Muscle layer of duodenum (tissue), 2 donors: ENCODE data around the gene INPP5A.

ENCODE experiments used
- H3K27ac ChIP-seq: one replicate; pipeline ENCODE4 v1.7.0; 2013; ENCODE audit warnings: mild to moderate bottlenecking, low read length
- H3K27me3 ChIP-seq: one replicate; pipeline ENCODE4 v1.7.0; 2013; ENCODE audit warnings: low read depth, mild to moderate bottlenecking, control low read depth, low read length
- H3K36me3 ChIP-seq, 2 donors: one replicate each; pipeline ENCODE4 v1.7.0; 2013; ENCODE audit warnings: low read length in 2 of 2, control low read depth in 1 of 2, mild to moderate bottlenecking in 1 of 2; ENCODE audit not compliant: insufficient read depth in 2 of 2, control insufficient read depth in 1 of 2
- H3K4me1 ChIP-seq, 2 donors: one replicate each; pipeline ENCODE4 v1.7.0; 2013; ENCODE audit warnings: low read length in 2 of 2, mild to moderate bottlenecking in 2 of 2, control low read depth in 1 of 2, moderate library complexity in 1 of 2; ENCODE audit not compliant: insufficient read depth in 2 of 2, control insufficient read depth in 1 of 2
- H3K4me3 ChIP-seq, 2 donors: one replicate each; pipeline ENCODE4 v1.7.0; 2013; ENCODE audit warnings: low read length in 2 of 2, low read depth in 1 of 2, mild to moderate bottlenecking in 1 of 2
- H3K9me3 ChIP-seq, 2 donors: one replicate each; pipeline ENCODE4 v1.7.0; 2013; ENCODE audit warnings: low read length in 2 of 2, control low read depth in 1 of 2, mild to moderate bottlenecking in 1 of 2; ENCODE audit not compliant: control insufficient read depth in 1 of 2
- donor health status: healthy.

The INPP5A gene

GRCh38 chr10:132514821-132515520, 22.6 kb upstream of the INPP5A start:
- H3K9me3 ChIP-seq: no peaks in the 10 kb centered on the region
- no peaks in the 10 kb centered on the region for H3K36me3 ChIP-seq
- no peak overlapping the region for H3K27ac ChIP-seq
- no peaks in the 10 kb centered on the region for H3K27me3 ChIP-seq
- H3K4me3 ChIP-seq: no peak overlapping the region
- H3K4me1 ChIP-seq: peaks cover 15 to 47% of the 10 kb centered on the region in 2 donors

- Histone ChIP-seq H3K27ac (no peak overlapping the region), H3K4me1 (peaks cover 15 to 57% of the 10 kb centered on the region in 2 donors), H3K36me3 (no peaks in the 10 kb centered on the region), H3K4me3 (no peak overlapping the region), H3K27me3 (no peaks in the 10 kb centered on the region), H3K9me3 (no peaks in the 10 kb centered on the region)
These were observed 21.5 kb upstream of the INPP5A start for GRCh38 chr10:132515811-132516726.

GRCh38 chr10:132516771-132517725, 20.5 kb upstream of the INPP5A start:
- no peaks in the 10 kb centered on the region for H3K9me3 ChIP-seq
- H3K27me3 ChIP-seq: no peaks in the 10 kb centered on the region
- peaks cover 15 to 61% of the 10 kb centered on the region in 2 donors for H3K4me1 ChIP-seq
- H3K27ac ChIP-seq: no peak overlapping the region
- H3K36me3 ChIP-seq: no peaks in the 10 kb centered on the region
- peak overlapping the region in 1 of 2 donors; percentile 2 for H3K4me3 ChIP-seq

- H3K4me1 ChIP-seq: peaks cover 15 to 61% of the 10 kb centered on the region in 2 donors
- peak overlapping the region; percentile 2 to 26 for H3K4me3 ChIP-seq
- no peak overlapping the region for H3K27ac ChIP-seq
- no peaks in the 10 kb centered on the region for H3K27me3 ChIP-seq
- H3K9me3 ChIP-seq: no peaks in the 10 kb centered on the region
- H3K36me3 ChIP-seq: no peaks in the 10 kb centered on the region
These were observed 19.6 kb upstream of the INPP5A start for GRCh38 chr10:132517951-132518521.

- Histone ChIP-seq H3K4me1 (peaks cover 15 to 61% of the 10 kb centered on the region in 2 donors), H3K4me3 (peak overlapping the region; percentile 2 to 26), H3K27ac (peak overlapping the region; percentile 52), H3K9me3 (no peaks in the 10 kb centered on the region), H3K36me3 (no peaks in the 10 kb centered on the region), H3K27me3 (no peaks in the 10 kb centered on the region)
These were observed 18.8 kb upstream of the INPP5A start for GRCh38 chr10:132518572-132519381.

GRCh38 chr10:132519382-132520176, 18.0 kb upstream of the INPP5A start:
- Histone ChIP-seq H3K36me3 (no peaks in the 10 kb centered on the region), H3K4me1 (peaks cover 15 to 61% of the 10 kb centered on the region in 2 donors), H3K27ac (peak overlapping the region; percentile 52), H3K4me3 (peak overlapping the region in 1 of 2 donors; percentile 34), H3K9me3 (no peaks in the 10 kb centered on the region), H3K27me3 (no peaks in the 10 kb centered on the region)

- Histone ChIP-seq H3K9me3 (no peaks in the 10 kb centered on the region), H3K27me3 (no peaks in the 10 kb centered on the region), H3K4me1 (peaks cover 15 to 57% of the 10 kb centered on the region in 2 donors), H3K27ac (peak overlapping the region; percentile 52), H3K36me3 (no peaks in the 10 kb centered on the region), H3K4me3 (peak overlapping the region in 1 of 2 donors; percentile 34)
These were observed 17.3 kb upstream of the INPP5A start for GRCh38 chr10:132520177-132520811.

- Histone ChIP-seq H3K4me1 (peaks cover 15 to 51% of the 10 kb centered on the region in 2 donors), H3K27ac (no peak overlapping the region), H3K36me3 (no peaks in the 10 kb centered on the region), H3K4me3 (no peak overlapping the region), H3K27me3 (no peaks in the 10 kb centered on the region), H3K9me3 (no peaks in the 10 kb centered on the region)
These were observed 16.5 kb upstream of the INPP5A start for GRCh38 chr10:132521041-132521465.

- Histone ChIP-seq H3K9me3 (no peaks in the 10 kb centered on the region), H3K27me3 (no peaks in the 10 kb centered on the region), H3K4me1 (peaks cover 11 to 46% of the 10 kb centered on the region in 2 donors), H3K4me3 (no peak overlapping the region), H3K36me3 (no peaks in the 10 kb centered on the region), H3K27ac (no peak overlapping the region)
These were observed 16.0 kb upstream of the INPP5A start for GRCh38 chr10:132521466-132522102.
